Gastroesophageal sphincter (tissue), 4 donors: Measurements from ENCODE around the gene MNAT1. TPM values are rescaled to one million over a fixed set of nuclear protein-coding genes. Genes with fewer than 3 reads are reported as not detected.

ENCODE experiments used
- ATAC-seq: fragments of 150-250 bp; one replicate; pipeline ENCODE4 v1.9.1; 2016; ENCODE audit warnings: mild to moderate bottlenecking, moderate library complexity
- H3K27ac ChIP-seq, 4 donors: fragments of 200-600 bp; sonication (generic) in 3 of 4; 1 replicate in 3 of 4; 2 replicates in 1 of 4; pipeline ENCODE4 v1.5.1; 2016 to 2019
- H3K27me3 ChIP-seq: fragments of 200-600 bp; sonication (generic); one replicate; pipeline ENCODE4 v1.5.1; 2019
- H3K36me3 ChIP-seq, 2 donors: fragments of 200-600 bp; sonication (generic); one replicate each; pipeline ENCODE4 v1.5.1; 2019; ENCODE audit warnings: control low read depth in 1 of 2
- H3K4me1 ChIP-seq, 3 donors: fragments of 200-600 bp; sonication (generic); 1 replicate in 2 of 3; 2 replicates in 1 of 3; pipeline ENCODE4 v1.5.1; 2016 to 2019; ENCODE audit warnings: control low read depth in 2 of 3
- H3K4me3 ChIP-seq, 2 donors: fragments of 200-600 bp; sonication (generic); one replicate each; pipeline ENCODE4 v1.5.1; 2019; ENCODE audit warnings: mild to moderate bottlenecking in 1 of 2, moderate library complexity in 1 of 2
- H3K9me3 ChIP-seq, 3 donors: fragments of 200-600 bp; sonication (generic); one replicate each; pipeline ENCODE4 v1.5.1; 2017 to 2019; ENCODE audit warnings: control low read depth in 2 of 3
- CTCF ChIP-seq, 4 experiments: fragments of 200-600 bp in 2 of 4; fragments of 450-650 bp in 2 of 4; sonication (generic) in 1 of 4; IDR thresholded peaks; one replicate each; pipeline ENCODE4 v1.5.1; 2017 to 2019; ENCODE audit warnings: antibody characterized with exemption in 4 of 4, mild to moderate bottlenecking in 2 of 4, moderate library complexity in 2 of 4
- EP300 ChIP-seq: sonication (generic); formaldehyde crosslinking; IDR thresholded peaks from one replicate; pipeline ENCODE4 v1.6.1; 2017; ENCODE audit warnings: antibody characterized with exemption, mild to moderate bottlenecking
- POLR2A ChIP-seq, 2 donors: fragments of 450-650 bp; IDR thresholded peaks; one replicate each; pipeline ENCODE4 v1.6.1; 2017; ENCODE audit warnings: antibody characterized with exemption in 2 of 2, mild to moderate bottlenecking in 2 of 2, moderate library complexity in 1 of 2
- POLR2AphosphoS5 ChIP-seq: sonication (generic); formaldehyde crosslinking; IDR thresholded peaks from one replicate; pipeline ENCODE4 v1.6.1; 2017; ENCODE audit warnings: antibody characterized with exemption
- WGBS, 2 donors: methylation state at CpG; one replicate each; pipeline ENCODE4 v1.1.5; 2018; ENCODE audit warnings: low coverage in 1 of 2; 5-methylcytosine and 5-hydroxymethylcytosine counted together
- total RNA-seq, 4 donors: library from RNA; depleted of rRNA; stranded (reverse); fragments of >200 nt; gene quantifications; one replicate each; pipeline ENCODE4 v1.1.0, GENCODE V29; 2016

Gene MNAT1
- total RNA-seq, 4 donors from 2014 or later: 30.4 to 46.0 (median 42.8) TPM

- no peak for ATAC-seq
- 28 to 33% methylated on average over 2 to 3 of the region's 4 CpGs for WGBS, 2 donors
Measured at GRCh38 chr14:60944204-60944603, 209.6 kb downstream of the MNAT1 start.

GRCh38 chr14:60945984-60946383, 211.4 kb downstream of the MNAT1 start:
- Histone ChIP-seq H3K36me3 (no peaks in the 10 kb centered on the region), H3K27ac (no peak overlapping the region), H3K4me1 (peaks cover 0 to 10% (median 0%) of the 10 kb centered on the region in 3 donors), H3K4me3 (no peak overlapping the region), H3K9me3 (no peaks in the 10 kb centered on the region), H3K27me3 (no peaks in the 10 kb centered on the region)
- TF ChIP-seq POLR2AphosphoS5: no peak
- no peak for TF ChIP-seq POLR2A (IDR thresholded peaks at IDR 0.05)
- TF ChIP-seq CTCF (IDR thresholded peaks at IDR 0.05): no peak
- TF ChIP-seq EP300: no peak
- ATAC-seq: no peak
- WGBS, 2 donors: 100% methylated on average over 1 of the region's 1 CpG; no CpG with 5 or more reads in 1 of the 2 donors

More at GRCh38 chr14:60944204-60944603, 209.6 kb downstream of the MNAT1 start:
- H3K9me3 ChIP-seq: no peaks in the 10 kb centered on the region
- H3K4me3 ChIP-seq: no peak overlapping the region
- peaks cover 0 to 10% (median 0%) of the 10 kb centered on the region in 3 donors for H3K4me1 ChIP-seq
- no peaks in the 10 kb centered on the region for H3K27me3 ChIP-seq
- H3K27ac ChIP-seq: no peak overlapping the region
- H3K36me3 ChIP-seq: no peaks in the 10 kb centered on the region
- TF ChIP-seq POLR2A (IDR thresholded peaks at IDR 0.05): no peak
- no peak for TF ChIP-seq CTCF (IDR thresholded peaks at IDR 0.05)
- TF ChIP-seq POLR2AphosphoS5: no peak
- no peak for TF ChIP-seq EP300

GRCh38 chr14:60946773-60947172, 212.2 kb downstream of the MNAT1 start:
- no peak overlapping the region for H3K4me3 ChIP-seq
- ATAC-seq: no peak
- peaks cover 0 to 10% (median 0%) of the 10 kb centered on the region in 3 donors for H3K4me1 ChIP-seq
- TF ChIP-seq POLR2AphosphoS5: no peak
- TF ChIP-seq POLR2A (IDR thresholded peaks at IDR 0.05): no peak
- TF ChIP-seq CTCF (IDR thresholded peaks at IDR 0.05): no peak
- TF ChIP-seq EP300: no peak
- no peaks in the 10 kb centered on the region for H3K36me3 ChIP-seq
- no peaks in the 10 kb centered on the region for H3K9me3 ChIP-seq
- 79% methylated on average over 3 of the region's 3 CpGs; no CpG with 5 or more reads in 1 of the 2 donors for WGBS, 2 donors
- H3K27ac ChIP-seq: no peak overlapping the region
- H3K27me3 ChIP-seq: no peaks in the 10 kb centered on the region

- 76 to 80% methylated on average over 1 to 2 of the region's 3 CpGs for WGBS, 2 donors
- no peak overlapping the region for H3K27ac ChIP-seq
- no peak for ATAC-seq
Measured at GRCh38 chr14:60951776-60952435, 217.3 kb downstream of the MNAT1 start.

More at GRCh38 chr14:60951776-60952435, 217.3 kb downstream of the MNAT1 start:
- Histone ChIP-seq H3K27me3 (no peaks in the 10 kb centered on the region), H3K9me3 (peaks cover 0 to 23% (median 0%) of the 10 kb centered on the region in 3 donors), H3K4me1 (no peaks in the 10 kb centered on the region), H3K36me3 (no peaks in the 10 kb centered on the region), H3K4me3 (no peak overlapping the region)
- TF ChIP-seq CTCF (IDR thresholded peaks at IDR 0.05) (no peak), EP300 (no peak), POLR2A (IDR thresholded peaks at IDR 0.05) (no peak), POLR2AphosphoS5 (no peak)
